ENCODE data around the gene PTPRE. TPM values are rescaled to one million over a fixed set of nuclear protein-coding genes. Genes with fewer than 3 reads are reported as not detected.

Gene PTPRE
- total RNA-seq, 1 experiment from 2014 or later: 12.3 TPM

GRCh38 chr10:128044186-128044585 lies 137.3 kb downstream of the PTPRE start:
- Histone ChIP-seq H3K4me1 (ENCODE audit: control insufficient read depth in 1 of 2, insufficient read depth in 2 of 2, low read length in 2 of 2) (peaks cover 10 to 23% of the 10 kb centered on the region in 2 experiments; a peak in 3 of 4 replicates), H3K9ac (ENCODE audit: low read length) (no peak overlapping the region), H3K9me2 (ENCODE audit: insufficient read depth) (no peaks in the 10 kb centered on the region), H3K4me2 (ENCODE audit: low read length) (no peak overlapping the region), H3K27me3 (ENCODE audit: insufficient read depth, low read length) (no peaks in the 10 kb centered on the region), H3K36me3 (ENCODE audit: control insufficient read depth in 1 of 2, insufficient read depth in 2 of 2, low read length in 2 of 2) (no peaks in the 10 kb centered on the region), H3K9me3 (ENCODE audit: control insufficient read depth in 1 of 2, insufficient read depth in 1 of 2, low read depth in 1 of 2, low read length in 2 of 2) (no peaks in the 10 kb centered on the region), H4K20me1 (ENCODE audit: insufficient read depth) (no peaks in the 10 kb centered on the region), H2AFZ (ENCODE audit: low read depth, low read length, poor library complexity, severe bottlenecking) (no peak overlapping the region), H3K79me2 (ENCODE audit: insufficient read depth, low read length) (no peaks in the 10 kb centered on the region), H3K27ac (ENCODE audit: low read depth, low read length) (no peak overlapping the region), H3K4me3 (replicated peaks in 1 of 2; ENCODE audit: low read depth in 1 of 2, low read length in 2 of 2) (no peak overlapping the region)
- ATAC-seq: no peak
- TF ChIP-seq ZFX (IDR thresholded peaks at IDR 0.05) (no peak), RAD21 (IDR thresholded peaks at IDR 0.05; ENCODE audit: low read depth) (no peak), POLR2AphosphoS5 (IDR thresholded peaks at IDR 0.05; ENCODE audit: low read depth, low read length) (no peak), ZNF274 (IDR thresholded peaks at IDR 0.05; ENCODE audit: low read depth, low read length) (no peak), CTCF (IDR thresholded peaks at IDR 0.05 in 2 of 3, conservative IDR thresholded peaks at IDR 0.05 in 1 of 3; ENCODE audit: borderline replicate concordance in 1 of 3, insufficient read depth in 1 of 3, low read depth in 2 of 3, low read length in 2 of 3) (no peak), FOSL1 (IDR thresholded peaks at IDR 0.05; ENCODE audit: low read depth) (no peak), SP1 (IDR thresholded peaks at IDR 0.05; ENCODE audit: low read depth) (no peak), POLR2A (IDR thresholded peaks at IDR 0.05; ENCODE audit: borderline replicate concordance, extremely low read depth, insufficient read depth, insufficient read length) (no peak), EGR1 (IDR thresholded peaks at IDR 0.05; ENCODE audit: low read depth) (no peak), JUND (IDR thresholded peaks at IDR 0.05) (no peak), YY1 (IDR thresholded peaks at IDR 0.05; ENCODE audit: extremely low read depth, insufficient replicate concordance, low read depth, low read length) (no peak), TCF7L2 (IDR thresholded peaks at IDR 0.05; ENCODE audit: borderline replicate concordance, extremely low read depth, insufficient read depth, insufficient read length) (no peak), MAX (IDR thresholded peaks at IDR 0.05) (no peak), EZH2phosphoT487 (IDR thresholded peaks at IDR 0.05; ENCODE audit: borderline replicate concordance) (no peak), ATF3 (IDR thresholded peaks at IDR 0.05) (no peak), CBX3 (IDR thresholded peaks at IDR 0.05; ENCODE audit: low read depth) (no peak), SRF (IDR thresholded peaks at IDR 0.05; ENCODE audit: low read depth) (no peak), SIN3A (IDR thresholded peaks at IDR 0.05; ENCODE audit: low read depth) (no peak), REST (IDR thresholded peaks at IDR 0.05; ENCODE audit: low read depth) (no peak), ELF1 (IDR thresholded peaks at IDR 0.05; ENCODE audit: borderline replicate concordance, low read depth) (no peak)
- ChIA-PET RAD21 (ENCODE audit: low non-redundant PET in 1 of 2, low total read pairs in 2 of 2, uncharacterized antibody in 2 of 2, unreplicated experiment in 2 of 2) (no interaction called here), CTCF (interaction anchor here (2.0 kb wide), 1 partner anchor 9 kb away, joined by 12 read pairs; no protein-coding TSS in a partner anchor), POLR2A (no interaction called here)
- BruUV-seq (replicated peaks): no TSS peak
- intact Hi-C loops (cut with micrococcal nuclease): no loop called here
- no peak for DNase-seq (ENCODE audit: low read depth, low spot score)

Measured in HCT116 (cell line).